Retinal pigment epithelial cell (primary cell): ENCODE measurements around the gene LIPH.
"Not testable (repeated sequence)": the region's sequence is repeated elsewhere in the genome, so short reads cannot be mapped to it uniquely, and the experiment has no call there.

Experiments used
- DNase-seq: peaks from one replicate; pipeline ENCODE4 v3.0.0-alpha.2; 2010; ENCODE audit warnings: low read depth
- H3K4me3 ChIP-seq: 2 replicates; pipeline ENCODE4 v1.5.1; 2011; ENCODE audit warnings: mild to moderate bottlenecking, low read length, control low read depth, moderate library complexity
- CTCF ChIP-seq: conservative IDR thresholded peaks from 2 replicates; pipeline ENCODE4 v1.5.1; 2011; ENCODE audit warnings: low read depth, low read length, control low read depth, inconsistent platforms

Gene LIPH

GRCh38 chr3:185584686-185585085 lies 32.3 kb upstream of the LIPH start:
- DNase-seq, result no peak
- H3K4me3 ChIP-seq, result no peak overlapping the region
- no peak for TF ChIP-seq CTCF

GRCh38 chr3:185583925-185584324 lies 31.5 kb upstream of the LIPH start:
- no peak for TF ChIP-seq CTCF
- DNase-seq, result no peak
- H3K4me3 ChIP-seq, result no peak overlapping the region

- no peak for DNase-seq
- TF ChIP-seq CTCF, result no peak
- no peak overlapping the region for H3K4me3 ChIP-seq
These were observed 30.5 kb upstream of the LIPH start for GRCh38 chr3:185582871-185583270.

GRCh38 chr3:185582236-185582635 lies 29.8 kb upstream of the LIPH start:
- no peak for DNase-seq
- TF ChIP-seq CTCF, result no peak
- no peak overlapping the region for H3K4me3 ChIP-seq

- peak; percentile 50 for TF ChIP-seq CTCF
- H3K4me3 ChIP-seq, DNase-seq: not testable (repeated sequence)
These were observed 22.9 kb upstream of the LIPH start for GRCh38 chr3:185575108-185575869.

GRCh38 chr3:185572183-185572582 lies 19.8 kb upstream of the LIPH start:
- no peak overlapping the region for H3K4me3 ChIP-seq
- DNase-seq, result no peak
- no peak for TF ChIP-seq CTCF

- no peak for DNase-seq
- H3K4me3 ChIP-seq, result no peak overlapping the region
- TF ChIP-seq CTCF, result no peak
These were observed 9.6 kb upstream of the LIPH start for GRCh38 chr3:185561958-185562357.
